Chondrocyte (in vitro differentiated cells): ENCODE results near the gene KIF1A. TPM values are rescaled to one million over a fixed set of nuclear protein-coding genes. Genes with fewer than 3 reads are reported as not detected.

ENCODE experiments used
- DNase-seq: peaks from one replicate; pipeline ENCODE4 v3.0.0; 2021; ENCODE audit warnings: mixed read lengths, low spot score
- H3K27ac Mint-ChIP-seq: one replicate; pipeline ENCODE4 v1.8.0; 2021; ENCODE audit warnings: mild to moderate bottlenecking, moderate library complexity, mixed read lengths; ENCODE audit not compliant: unreplicated experiment
- H3K27me3 Mint-ChIP-seq: 2 replicates; pipeline ENCODE4 v1.8.0; 2021; ENCODE audit warnings: low read depth, mixed read lengths
- H3K36me3 Mint-ChIP-seq: 2 replicates; pipeline ENCODE4 v1.8.0; 2021; ENCODE audit warnings: low read depth, mixed read lengths
- H3K4me1 Mint-ChIP-seq: 2 replicates; pipeline ENCODE4 v1.8.0; 2021; ENCODE audit warnings: low read depth, mild to moderate bottlenecking, mixed read lengths
- H3K4me3 Mint-ChIP-seq: one replicate; pipeline ENCODE4 v1.8.0; 2021; ENCODE audit warnings: mild to moderate bottlenecking, moderate library complexity, mixed read lengths; ENCODE audit not compliant: unreplicated experiment
- H3K9me3 Mint-ChIP-seq: 2 replicates; pipeline ENCODE4 v1.8.0; 2021; ENCODE audit warnings: low read depth, mixed read lengths
- CTCF ChIP-seq: fragments of 200-600 bp; sonication (generic); IDR thresholded peaks from 2 replicates; pipeline ENCODE4 v1.5.0; 2021; ENCODE audit warnings: antibody characterized with exemption, mild to moderate bottlenecking, moderate library complexity
- total RNA-seq: library from RNA; stranded (reverse); gene quantifications from 3 replicates; pipeline ENCODE4 v1.2.1, GENCODE V29; 2021

Gene KIF1A
- total RNA-seq, 1 donor from 2014 or later: 60.0 TPM

GRCh38 chr2:240834377-240834975 is 14.5 kb upstream of the KIF1A start:
- no peaks in the 10 kb centered on the region for H3K36me3 Mint-ChIP-seq
- no peak for TF ChIP-seq CTCF
- no peak for DNase-seq
- peaks cover 6% of the 10 kb centered on the region for H3K4me1 Mint-ChIP-seq
- no peak overlapping the region for H3K4me3 Mint-ChIP-seq
- H3K27me3 Mint-ChIP-seq: peaks cover 28% of the 10 kb centered on the region
- H3K9me3 Mint-ChIP-seq: no peaks in the 10 kb centered on the region
- H3K27ac Mint-ChIP-seq: no peak overlapping the region

- TF ChIP-seq CTCF: no peak
- H3K27ac Mint-ChIP-seq: no peak overlapping the region
- H3K36me3 Mint-ChIP-seq: no peaks in the 10 kb centered on the region
- peaks cover 32% of the 10 kb centered on the region for H3K27me3 Mint-ChIP-seq
- peaks cover 6% of the 10 kb centered on the region for H3K4me1 Mint-ChIP-seq
- H3K9me3 Mint-ChIP-seq: no peaks in the 10 kb centered on the region
- H3K4me3 Mint-ChIP-seq: no peak overlapping the region
- DNase-seq: no peak
Measured at GRCh38 chr2:240833724-240834285, 13.8 kb upstream of the KIF1A start.

GRCh38 chr2:240832921-240833494 is 13.0 kb upstream of the KIF1A start:
- TF ChIP-seq CTCF: no peak
- Mint-ChIP-seq H3K4me3 (no peak overlapping the region), H3K27me3 (peaks cover 34% of the 10 kb centered on the region), H3K4me1 (peaks cover 6% of the 10 kb centered on the region), H3K27ac (no peak overlapping the region), H3K36me3 (no peaks in the 10 kb centered on the region), H3K9me3 (no peaks in the 10 kb centered on the region)
- no peak for DNase-seq

GRCh38 chr2:240832205-240832727 is 12.2 kb upstream of the KIF1A start:
- no peak for TF ChIP-seq CTCF
- Mint-ChIP-seq H3K36me3 (no peaks in the 10 kb centered on the region), H3K4me1 (peaks cover 6% of the 10 kb centered on the region), H3K27ac (no peak overlapping the region), H3K27me3 (peaks cover 36% of the 10 kb centered on the region), H3K4me3 (peak overlapping the region; percentile 62), H3K9me3 (no peaks in the 10 kb centered on the region)
- DNase-seq: peak; percentile 96

GRCh38 chr2:240831594-240832204 is 11.7 kb upstream of the KIF1A start:
- Mint-ChIP-seq H3K27me3 (peaks cover 38% of the 10 kb centered on the region), H3K4me3 (peak overlapping the region; percentile 62), H3K4me1 (peaks cover 6% of the 10 kb centered on the region), H3K36me3 (no peaks in the 10 kb centered on the region), H3K27ac (no peak overlapping the region), H3K9me3 (no peaks in the 10 kb centered on the region)
- TF ChIP-seq CTCF: no peak
- DNase-seq: no peak
